Fibroblast of lung (primary cell): ENCODE data around the gene RCBTB2. TPM values are rescaled to one million over a fixed set of nuclear protein-coding genes. Genes with fewer than 3 reads are reported as not detected.

ENCODE experiments used
- DNase-seq, 2 donors: peaks; one replicate each; pipeline versions ENCODE4 v3.0.0 to v3.0.0-alpha.2; 2010; ENCODE audit warnings: low read depth in 2 of 2
- H2AFZ ChIP-seq: 2 replicates; pipeline ENCODE4 v1.5.1; 2012; ENCODE audit warnings: low read length, control low read depth, inconsistent platforms
- H3K27ac ChIP-seq: 2 replicates; pipeline ENCODE4 v1.5.1; 2011; ENCODE audit warnings: low read length, control low read depth; ENCODE audit not compliant: insufficient read depth
- H3K27me3 ChIP-seq: 2 replicates; pipeline ENCODE4 v1.5.1; 2011; ENCODE audit warnings: mild to moderate bottlenecking, low read length; ENCODE audit not compliant: control insufficient read depth, insufficient read depth
- H3K36me3 ChIP-seq: 2 replicates; pipeline ENCODE4 v1.5.1; 2011; ENCODE audit warnings: low read length; ENCODE audit not compliant: control insufficient read depth, insufficient read depth
- H3K4me1 ChIP-seq: 2 replicates; pipeline ENCODE4 v1.5.1; 2011; ENCODE audit warnings: low read length; ENCODE audit not compliant: control insufficient read depth, insufficient read depth; ENCODE audit errors: extremely low read depth
- H3K4me2 ChIP-seq: 2 replicates; pipeline ENCODE4 v1.5.1; 2011; ENCODE audit warnings: low read length, control low read depth; ENCODE audit not compliant: insufficient read depth; ENCODE audit errors: extremely low read depth
- H3K4me3 ChIP-seq, 4 experiments: fragments of 200-600 bp in 1 of 4; sonication (generic) in 1 of 4; replicated peaks in 1 of 4; 2 replicates each; pipeline ENCODE4 v1.5.1; 2011 to 2016; ENCODE audit warnings: low read length in 4 of 4, low read depth in 3 of 4, mild to moderate bottlenecking in 3 of 4, control low read depth in 2 of 4, inconsistent platforms in 1 of 4, mixed read lengths in 1 of 4; ENCODE audit not compliant: insufficient read depth in 1 of 4; ENCODE audit errors: control extremely low read depth in 1 of 4
- H3K79me2 ChIP-seq: 2 replicates; pipeline ENCODE4 v1.5.1; 2012; ENCODE audit warnings: mild to moderate bottlenecking, low read length, inconsistent platforms; ENCODE audit not compliant: control insufficient read depth, insufficient read depth
- H3K9ac ChIP-seq: 2 replicates; pipeline ENCODE4 v1.5.1; 2011; ENCODE audit warnings: mild to moderate bottlenecking, low read length, control low read depth; ENCODE audit not compliant: insufficient read depth
- H3K9me3 ChIP-seq: 2 replicates; pipeline ENCODE4 v1.5.1; 2012; ENCODE audit warnings: low read depth, low read length; ENCODE audit not compliant: control insufficient read depth, insufficient read depth
- H4K20me1 ChIP-seq: 2 replicates; pipeline ENCODE4 v1.5.1; 2011; ENCODE audit warnings: low read length; ENCODE audit not compliant: control insufficient read depth, insufficient read depth; ENCODE audit errors: extremely low read depth
- EZH2 ChIP-seq: IDR thresholded peaks from 2 replicates; pipeline ENCODE4 v1.5.1; 2012; ENCODE audit warnings: low read length, control low read depth, mild to moderate bottlenecking; ENCODE audit errors: missing control alignments
- polyA plus RNA-seq, 2 donors: library from polyadenylated mRNA; depleted of rRNA in 1 of 2; stranded (reverse) in 1 of 2; unstranded in 1 of 2; fragments of >200 nt; gene quantifications; 2 replicates each; pipeline ENCODE4 v1.2.1, GENCODE V29; 2011 to 2012; ENCODE audit warnings: missing spikeins in 1 of 2
- total RNA-seq: library from RNA; depleted of rRNA; stranded (reverse); fragments of >200 nt; gene quantifications from 2 replicates; pipeline ENCODE4 v1.2.1, GENCODE V29; 2014
- TF ChIP-seq, protein P1 (sequence below), 2 donors: IDR thresholded peaks in 1 of 2; conservative IDR thresholded peaks in 1 of 2; 1 replicate in 1 of 2; 2 replicates in 1 of 2; pipeline ENCODE4 v1.5.1; 2011 to 2012; ENCODE audit warnings: low read length in 2 of 2, control low read depth in 1 of 2, inconsistent platforms in 1 of 2, low read depth in 1 of 2, mild to moderate bottlenecking in 1 of 2

RCBTB2 gene
- total and polyA plus RNA-seq, 2 donors (not counting 1 experiment from before 2014, with no cell fraction given), result 8.4 to 9.6 TPM

DNA sequence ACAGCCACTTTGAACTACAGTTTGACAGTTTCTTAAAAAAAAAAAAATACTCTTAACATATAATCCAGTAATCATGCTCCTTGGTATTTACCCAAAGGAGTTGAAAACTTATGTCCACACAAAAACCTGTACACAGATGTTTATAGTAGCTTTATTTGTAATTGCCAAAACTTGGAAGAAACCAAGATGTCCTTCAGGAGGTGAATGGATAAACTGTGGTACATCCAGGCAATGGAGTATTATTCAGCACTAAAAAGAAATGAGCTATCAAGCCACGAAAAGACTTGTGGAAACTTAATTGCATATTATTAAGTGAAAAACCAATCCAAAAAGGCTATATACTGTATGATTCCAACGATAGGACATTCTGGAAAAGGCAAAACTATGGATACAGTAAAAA, 44.9 kb downstream of the RCBTB2 start:
- Histone ChIP-seq H3K9ac (no peak overlapping the region), H3K27me3 (no peaks in the 10 kb centered on the region), H3K4me2 (no peak overlapping the region), H3K4me3 (no peak overlapping the region), H3K27ac (no peak overlapping the region), H3K79me2 (no peaks in the 10 kb centered on the region), H4K20me1 (no peaks in the 10 kb centered on the region), H3K36me3 (no peaks in the 10 kb centered on the region), H3K9me3 (no peaks in the 10 kb centered on the region), H2AFZ (no peak overlapping the region), H3K4me1 (no peaks in the 10 kb centered on the region)
- DNase-seq, result no peak
- TF ChIP-seq, protein P1, sequence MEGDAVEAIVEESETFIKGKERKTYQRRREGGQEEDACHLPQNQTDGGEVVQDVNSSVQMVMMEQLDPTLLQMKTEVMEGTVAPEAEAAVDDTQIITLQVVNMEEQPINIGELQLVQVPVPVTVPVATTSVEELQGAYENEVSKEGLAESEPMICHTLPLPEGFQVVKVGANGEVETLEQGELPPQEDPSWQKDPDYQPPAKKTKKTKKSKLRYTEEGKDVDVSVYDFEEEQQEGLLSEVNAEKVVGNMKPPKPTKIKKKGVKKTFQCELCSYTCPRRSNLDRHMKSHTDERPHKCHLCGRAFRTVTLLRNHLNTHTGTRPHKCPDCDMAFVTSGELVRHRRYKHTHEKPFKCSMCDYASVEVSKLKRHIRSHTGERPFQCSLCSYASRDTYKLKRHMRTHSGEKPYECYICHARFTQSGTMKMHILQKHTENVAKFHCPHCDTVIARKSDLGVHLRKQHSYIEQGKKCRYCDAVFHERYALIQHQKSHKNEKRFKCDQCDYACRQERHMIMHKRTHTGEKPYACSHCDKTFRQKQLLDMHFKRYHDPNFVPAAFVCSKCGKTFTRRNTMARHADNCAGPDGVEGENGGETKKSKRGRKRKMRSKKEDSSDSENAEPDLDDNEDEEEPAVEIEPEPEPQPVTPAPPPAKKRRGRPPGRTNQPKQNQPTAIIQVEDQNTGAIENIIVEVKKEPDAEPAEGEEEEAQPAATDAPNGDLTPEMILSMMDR (conservative IDR thresholded peaks at IDR 0.05 in 1 of 2, IDR thresholded peaks at IDR 0.05 in 1 of 2; ENCODE audit: low read depth in 1 of 2, low read length in 2 of 2), result no peak
- TF ChIP-seq EZH2, result no peak

DNA sequence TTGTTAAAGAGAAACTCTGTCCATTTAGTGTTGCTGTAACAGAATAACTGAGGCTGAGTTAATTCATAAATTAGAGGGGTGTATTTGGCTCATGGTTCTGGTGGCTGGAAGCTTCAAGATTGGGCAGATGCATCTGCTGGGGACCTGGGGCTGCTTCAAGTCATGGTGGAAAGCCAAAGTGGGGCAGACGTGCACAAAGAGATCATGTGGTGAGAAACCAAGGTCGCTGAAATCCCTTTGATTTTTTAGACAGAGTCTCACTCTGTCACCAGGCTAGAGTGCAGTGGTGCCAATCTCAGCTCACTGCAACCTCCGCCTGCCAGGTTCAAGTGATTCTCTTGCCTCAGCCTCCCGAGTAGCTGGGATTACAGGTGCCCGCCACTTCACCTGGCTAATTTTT, 46.0 kb downstream of the RCBTB2 start:
- Histone ChIP-seq H3K4me2 (no peak overlapping the region), H3K9ac (no peak overlapping the region), H2AFZ (no peak overlapping the region), H3K36me3 (no peaks in the 10 kb centered on the region), H3K4me3 (no peak overlapping the region), H3K27me3 (no peaks in the 10 kb centered on the region), H3K4me1 (no peaks in the 10 kb centered on the region), H3K27ac (no peak overlapping the region), H4K20me1 (no peaks in the 10 kb centered on the region), H3K79me2 (no peaks in the 10 kb centered on the region), H3K9me3 (no peaks in the 10 kb centered on the region)
- TF ChIP-seq, protein P1 (conservative IDR thresholded peaks at IDR 0.05 in 1 of 2, IDR thresholded peaks at IDR 0.05 in 1 of 2; ENCODE audit: low read depth in 1 of 2, low read length in 2 of 2), result no peak
- no peak for TF ChIP-seq EZH2
- no peak for DNase-seq

DNA sequence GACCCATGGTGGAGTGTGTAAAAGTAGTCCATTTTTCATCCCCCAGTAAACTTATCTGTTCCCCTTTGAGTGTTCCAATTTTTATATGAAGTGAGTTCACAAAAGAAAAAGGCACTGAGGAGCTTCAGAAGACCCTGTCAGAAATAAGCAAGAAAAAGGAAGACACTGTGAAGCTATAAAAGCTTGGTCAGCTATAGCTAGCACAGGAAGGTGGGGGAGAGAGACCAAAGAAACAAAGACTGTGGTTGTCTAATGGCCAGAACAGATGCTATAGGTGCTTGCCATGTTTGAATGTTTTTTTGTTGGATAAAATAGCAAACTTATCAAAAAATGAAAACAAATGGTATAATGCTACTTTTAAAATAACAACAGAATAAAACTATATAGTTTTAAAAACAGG, 46.5 kb downstream of the RCBTB2 start:
- H3K36me3 ChIP-seq, result no peaks in the 10 kb centered on the region
- H3K4me1 ChIP-seq, result no peaks in the 10 kb centered on the region
- H2AFZ ChIP-seq, result no peak overlapping the region
- no peak for TF ChIP-seq EZH2
- TF ChIP-seq, protein P1 (conservative IDR thresholded peaks at IDR 0.05 in 1 of 2, IDR thresholded peaks at IDR 0.05 in 1 of 2; ENCODE audit: low read depth in 1 of 2, low read length in 2 of 2), result no peak
- H3K79me2 ChIP-seq, result no peaks in the 10 kb centered on the region
- H3K4me2 ChIP-seq, result no peak overlapping the region
- no peak overlapping the region for H3K4me3 ChIP-seq
- DNase-seq, result no peak
- no peak overlapping the region for H3K27ac ChIP-seq
- no peaks in the 10 kb centered on the region for H4K20me1 ChIP-seq
- H3K27me3 ChIP-seq, result no peaks in the 10 kb centered on the region
- H3K9ac ChIP-seq, result no peak overlapping the region
- H3K9me3 ChIP-seq, result no peaks in the 10 kb centered on the region
